GDM1 (cell line): ENCODE data around the gene POLL.
"Not testable (repeated sequence)": the region's sequence is repeated elsewhere in the genome, so short reads cannot be mapped to it uniquely, and the experiment has no call there.

Experiments
- DNase-seq: peaks from one replicate; lab custom pipeline; 2025; lab: John Stamatoyannopoulos, UW

Gene POLL

GRCh38 chr10:101587725-101588653, at the start of gene POLL, which contains the start of gene DPCD:
Gene POLL, minus strand, starts transcription at chr10:101588257. Its CDS starts 897 bp downstream, at chr10:101587360.
Gene DPCD, plus strand, starts transcription at chr10:101588321. Its CDS starts 16 bp downstream, at chr10:101588337.
- peak; percentile 88 for DNase-seq

GRCh38 chr10:101633510-101633909, 45.5 kb upstream of the POLL start:
- DNase-seq, result not testable (repeated sequence)

GRCh38 chr10:101631821-101632475, 43.9 kb upstream of the POLL start:
- DNase-seq, result no peak

DNA sequence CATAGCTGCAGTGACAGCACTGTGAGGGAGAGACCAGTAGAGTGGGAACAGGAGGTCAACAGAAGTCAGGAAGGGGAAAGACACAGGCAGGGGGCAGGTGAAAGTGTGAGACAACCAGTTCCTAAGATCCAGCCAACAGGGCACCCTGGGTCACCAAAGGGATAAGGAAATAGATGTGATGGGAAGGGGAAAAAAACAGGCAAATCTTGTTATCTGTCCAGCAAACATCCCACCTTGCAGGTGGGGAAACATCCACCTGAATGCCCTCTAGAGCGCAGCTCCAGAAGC, 42.5 kb upstream of the POLL start:
- DNase-seq, result no peak

DNA sequence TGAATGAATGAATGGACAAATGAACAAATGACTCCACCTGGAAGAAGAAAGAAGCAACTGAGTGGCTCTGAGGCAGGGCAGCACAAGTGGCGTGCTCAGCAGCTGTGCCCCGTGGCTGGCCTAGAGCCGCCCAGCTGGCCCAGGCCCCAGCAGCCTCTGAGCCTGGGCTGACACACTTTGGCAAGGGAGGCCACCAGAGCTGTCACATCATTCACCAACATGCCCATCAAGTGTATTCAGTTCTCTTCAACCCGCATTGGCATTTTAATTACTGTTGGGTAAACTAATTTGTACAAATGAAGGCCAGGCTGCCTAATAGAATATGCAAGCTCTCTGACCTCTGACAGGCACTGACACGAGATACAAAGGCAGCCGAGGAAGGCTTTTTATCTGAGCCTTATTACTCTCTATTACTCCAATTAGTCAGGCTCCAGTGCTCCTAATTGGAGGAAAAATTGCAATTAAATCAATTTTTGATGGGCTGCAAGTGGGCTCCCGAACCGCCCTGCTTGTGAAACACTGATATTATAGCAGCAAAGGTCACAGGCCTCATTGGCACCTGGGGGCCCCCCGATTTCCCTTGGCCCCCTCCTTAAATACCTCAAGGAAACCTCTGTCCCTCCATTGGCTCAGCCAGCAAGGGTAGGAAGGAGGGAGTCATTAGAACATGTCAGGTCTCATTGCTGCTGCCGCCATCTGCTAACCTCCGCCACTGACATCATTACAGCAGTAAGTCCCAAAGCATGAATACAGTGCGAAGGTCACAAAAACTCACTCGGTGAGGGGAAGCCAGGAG, 42.0 kb upstream of the POLL start:
- no peak for DNase-seq

DNA sequence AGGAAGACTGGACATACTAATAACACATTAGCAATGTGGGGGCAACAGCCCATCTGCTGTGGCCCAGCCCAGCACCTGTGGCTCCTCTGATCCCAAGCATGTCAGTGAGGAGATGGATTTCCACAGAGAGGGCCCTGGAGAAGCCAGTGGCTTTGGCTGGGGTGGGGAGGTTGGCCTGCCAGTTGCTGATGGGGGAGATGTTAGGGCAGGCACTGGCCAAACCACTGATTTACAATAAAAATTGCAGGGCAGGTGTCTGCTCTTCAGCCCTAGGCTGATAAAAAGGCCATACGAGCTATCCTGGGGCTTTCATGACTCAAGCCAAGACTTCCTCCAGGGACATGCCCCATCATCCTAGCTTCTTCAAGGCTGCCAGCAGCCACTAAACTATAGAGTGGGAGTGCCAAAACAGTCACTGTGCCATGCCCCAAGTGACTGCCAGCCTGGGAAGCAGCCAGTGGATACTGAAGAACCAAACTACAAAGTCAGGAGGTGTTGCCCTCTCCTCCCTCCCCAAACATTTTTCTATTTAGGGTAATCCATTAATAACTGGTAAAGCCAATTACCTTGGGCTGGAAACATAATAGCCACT, 37.9 kb upstream of the POLL start:
- DNase-seq, result no peak

DNA sequence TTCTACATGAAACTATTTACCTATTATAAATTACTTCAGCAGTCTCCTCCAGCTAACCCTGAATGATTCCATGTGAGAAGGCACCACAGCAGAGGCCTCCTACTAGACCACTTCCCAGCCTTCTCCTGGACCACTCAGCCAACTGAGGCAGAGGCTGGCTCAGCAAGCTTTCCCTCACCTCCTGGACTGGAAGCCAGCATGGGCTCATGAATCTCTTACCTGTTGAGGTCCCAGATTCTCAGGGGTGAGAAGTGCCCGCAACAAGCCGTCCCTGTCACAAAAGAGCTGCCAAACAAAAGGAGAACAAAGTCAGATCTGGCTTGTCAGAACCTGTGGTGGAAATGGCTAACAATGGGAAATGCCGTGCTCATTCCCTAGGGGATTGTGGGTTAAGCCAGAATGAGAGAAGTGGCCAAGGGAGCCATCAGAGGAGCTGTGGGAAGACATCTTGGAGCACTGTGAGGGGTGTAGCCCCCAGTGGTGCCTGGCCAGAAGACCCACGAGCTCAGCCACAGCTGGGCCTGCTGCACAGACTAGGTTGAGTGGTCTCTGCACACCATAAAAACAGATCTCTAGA, 36.6 kb upstream of the POLL start:
- no peak for DNase-seq

DNA sequence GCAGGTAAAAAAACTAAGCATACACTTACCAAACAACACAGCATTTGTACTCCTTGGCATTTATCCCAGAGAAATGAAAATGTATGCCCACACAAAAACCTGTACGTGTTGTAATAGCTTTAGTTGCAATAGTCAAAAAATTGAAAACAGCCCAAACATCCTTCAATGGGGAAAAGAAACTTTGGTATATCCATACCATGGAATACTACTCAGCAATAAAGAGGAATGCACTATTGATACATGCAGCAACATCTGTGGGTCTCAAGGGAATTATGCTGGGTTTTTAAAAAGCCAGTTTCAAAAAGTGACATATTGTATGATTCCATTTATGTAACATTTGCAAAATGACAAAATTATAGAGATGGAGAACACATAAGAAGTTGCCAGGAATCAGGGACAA, 35.5 kb upstream of the POLL start:
- no peak for DNase-seq

DNA sequence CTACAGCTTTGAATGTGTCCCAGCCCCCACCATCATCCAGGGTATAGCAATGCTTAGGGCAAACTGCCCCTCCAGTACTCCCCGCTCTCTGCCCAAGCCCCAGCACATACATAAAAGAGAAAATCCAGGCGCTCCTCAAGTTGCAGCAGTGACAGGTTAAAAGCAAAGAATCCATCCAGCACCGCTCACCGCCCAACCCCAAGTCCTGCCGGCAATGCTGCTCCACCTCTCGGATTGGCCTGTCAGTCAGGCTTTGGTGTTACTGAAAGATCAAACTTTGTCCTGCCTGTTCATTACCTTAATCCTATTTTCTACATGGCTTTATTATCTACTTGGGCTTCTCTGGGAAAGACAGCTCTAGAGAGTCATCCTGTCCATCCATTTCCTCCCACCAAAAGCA, 31.9 kb upstream of the POLL start:
- DNase-seq, result no peak

DNA sequence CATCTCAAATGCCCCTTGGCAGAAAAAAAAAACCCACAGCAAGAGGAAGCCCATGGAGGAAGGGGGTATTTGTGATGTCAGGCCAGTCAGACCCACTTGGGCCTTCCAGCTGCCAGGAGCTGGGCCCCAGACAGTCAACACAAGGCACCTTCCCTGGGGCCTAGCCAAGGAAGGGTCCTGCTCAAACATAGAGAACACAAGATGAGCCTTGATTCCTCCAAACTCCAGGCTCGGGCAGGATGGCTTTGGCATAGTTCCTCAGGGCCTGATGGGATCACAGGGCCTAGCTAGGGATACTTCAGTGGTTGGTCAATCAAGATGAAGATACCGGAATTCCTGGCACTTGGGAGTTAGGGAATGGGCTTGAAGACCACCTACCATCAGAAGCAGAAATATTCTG, 30.8 kb upstream of the POLL start:
- DNase-seq, result no peak

DNA sequence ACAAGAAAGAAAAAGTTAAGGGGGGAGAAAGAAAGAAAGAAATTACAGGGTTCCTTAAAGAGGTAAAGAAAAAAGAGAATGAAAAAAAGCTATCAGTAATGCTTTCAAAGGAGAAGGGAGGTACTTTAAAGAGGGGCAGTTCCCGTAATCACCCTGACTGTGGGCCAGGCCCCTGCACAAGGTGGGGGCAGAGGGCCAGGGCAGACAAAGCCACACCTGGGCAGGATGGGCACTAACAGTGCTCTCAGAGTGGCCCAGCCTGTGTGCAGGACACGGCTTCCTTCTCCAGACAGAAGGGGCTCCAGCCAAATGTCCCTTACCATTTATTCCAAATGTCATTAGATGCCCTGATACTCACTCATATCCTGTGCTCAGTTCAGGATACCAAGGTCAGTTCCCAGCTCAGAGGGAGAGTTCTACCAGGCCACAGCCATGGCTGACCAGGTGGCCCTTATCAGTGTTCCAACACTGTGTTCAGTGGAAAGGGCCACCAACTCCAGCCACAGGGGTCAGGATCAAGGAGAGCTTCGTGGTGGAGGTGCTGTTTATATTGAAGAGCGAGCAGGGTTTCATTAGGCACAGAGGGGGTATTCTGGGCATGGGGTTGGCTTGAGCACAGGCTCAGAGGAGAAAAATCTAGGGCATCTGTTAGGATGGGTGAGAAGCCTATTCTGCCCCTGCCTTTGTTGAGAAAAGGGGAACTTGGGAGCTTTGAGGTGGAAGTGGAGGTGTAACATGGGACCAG, 29.9 kb upstream of the POLL start:
- DNase-seq, result no peak

GRCh38 chr10:101617102-101617823, 29.2 kb upstream of the POLL start:
- DNase-seq, result no peak

GRCh38 chr10:101616415-101617101, 28.5 kb upstream of the POLL start:
- DNase-seq, result no peak

- no peak for DNase-seq
Measured at GRCh38 chr10:101615525-101616116, 27.6 kb upstream of the POLL start.

- DNase-seq, result no peak
Measured at GRCh38 chr10:101614663-101615524, 26.8 kb upstream of the POLL start.

DNA sequence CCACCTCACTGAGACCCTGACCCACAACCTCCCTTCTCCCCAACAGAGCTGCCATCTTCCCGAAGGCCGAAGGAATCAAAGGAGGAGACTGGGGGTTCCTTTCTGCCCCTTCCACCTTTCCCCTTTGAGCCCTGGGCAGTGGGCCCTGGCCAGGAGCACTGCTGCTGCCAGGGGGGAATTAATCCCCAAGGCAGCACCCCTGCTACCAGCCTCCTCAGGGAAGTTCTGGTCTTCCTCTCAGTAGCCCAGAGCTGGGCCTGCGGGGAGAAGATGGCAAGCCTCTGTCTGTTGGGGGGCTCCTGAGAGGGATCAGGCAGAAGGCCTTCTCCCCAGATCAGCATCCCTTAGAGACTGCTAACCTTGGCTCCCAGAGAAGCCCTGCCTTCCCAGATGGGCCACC, 25.6 kb upstream of the POLL start:
- no peak for DNase-seq

- no peak for DNase-seq
Measured at GRCh38 chr10:101612872-101613271, 24.8 kb upstream of the POLL start.

DNA sequence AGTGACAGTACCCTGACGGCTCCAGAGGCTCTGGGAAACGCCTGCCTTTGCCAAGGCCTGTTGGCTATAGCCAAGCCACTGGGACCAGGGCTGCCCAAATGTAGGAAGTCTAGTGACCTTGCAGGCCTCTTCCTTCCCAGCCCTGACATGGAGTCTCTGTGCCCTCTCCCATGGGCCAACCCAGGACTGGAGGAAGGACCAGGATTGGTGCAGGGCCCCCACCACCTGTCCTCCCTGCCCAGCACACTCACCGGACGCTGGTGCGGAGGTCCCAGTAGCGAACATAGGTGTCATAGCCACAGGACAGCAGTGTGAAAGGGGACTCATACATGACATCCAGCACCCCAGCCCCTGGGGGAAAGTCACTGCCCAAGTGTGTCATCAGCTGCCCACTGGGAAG, 24.0 kb upstream of the POLL start:
- DNase-seq, result no peak
